Loucy (cell line): Measurements from ENCODE around the gene CNIH4.

Experiments used
- CTCF ChIP-seq: fragments of 200-600 bp; sonication (generic); conservative IDR thresholded peaks from 2 replicates; pipeline ENCODE4 v1.5.1; 2014; ENCODE audit warnings: mild to moderate bottlenecking, antibody characterized with exemption, low read length
- EZH2phosphoT487 ChIP-seq: fragments of 200-600 bp; IDR thresholded peaks from 2 replicates; pipeline ENCODE4 v1.6.1; 2018; ENCODE audit warnings: antibody characterized with exemption, mild to moderate bottlenecking, moderate library complexity, borderline replicate concordance

GRCh38 chr1:224407571-224408293, 51.1 kb downstream of the CNIH4 start:
- no peak for TF ChIP-seq CTCF
- TF ChIP-seq EZH2phosphoT487, result no peak
